Measurements from ENCODE around the gene FAM222A.

FAM222A gene

DNA sequence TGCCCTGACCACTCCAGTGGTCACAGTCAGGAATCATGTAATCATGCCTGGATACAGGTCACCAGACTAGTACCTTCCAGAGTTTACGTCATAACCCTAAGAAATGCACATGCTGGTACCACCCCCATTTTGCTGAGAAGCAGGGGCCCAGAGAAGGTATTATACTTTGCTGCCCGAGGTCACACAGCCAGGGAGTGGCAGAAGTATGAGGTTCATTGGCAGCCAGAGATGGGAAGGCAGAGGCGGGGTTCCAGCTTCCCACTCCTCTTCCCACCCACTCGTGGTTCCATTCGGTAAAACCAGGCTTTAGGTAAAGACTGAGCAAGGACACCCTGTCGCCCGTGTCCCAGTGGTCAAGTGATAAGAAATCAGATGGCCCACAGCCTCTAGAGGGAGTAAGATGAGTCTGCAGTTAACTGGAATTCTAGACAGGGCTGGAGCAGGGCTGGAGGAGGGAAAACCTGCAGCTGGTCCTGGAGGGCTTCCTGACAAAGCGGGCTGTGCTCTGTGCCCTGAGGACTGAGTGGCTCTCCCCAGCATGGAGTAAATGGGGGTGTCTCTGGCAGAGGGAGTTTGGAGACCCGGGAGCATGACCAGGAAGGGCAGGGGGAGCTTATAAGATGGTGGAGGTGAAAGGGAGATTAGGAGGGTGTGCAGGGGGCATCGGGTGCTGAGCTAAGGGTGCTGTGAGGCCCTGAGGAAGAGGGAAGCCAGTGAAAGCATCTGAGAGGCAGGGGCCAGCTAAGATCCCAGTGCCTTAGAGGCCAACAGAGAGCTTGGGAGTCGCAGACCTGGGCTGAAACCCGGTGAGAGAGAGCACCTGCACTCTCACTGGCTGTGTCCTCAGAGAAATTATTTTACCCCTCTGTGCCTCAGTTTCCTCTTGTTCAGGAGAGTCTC is 5.7 kb downstream of the FAM222A start:
- no peak for DNase-seq (ENCODE audit: low read depth, low spot score)
- WGBS (ENCODE audit: insufficient coverage, insufficient read length) = no CpG with 5 or more reads among the region's 12 CpGs
- Histone ChIP-seq H3K36me3 (ENCODE audit: control insufficient read depth, insufficient read depth, low read length) (no peaks in the 10 kb centered on the region), H3K27me3 (ENCODE audit: control insufficient read depth, insufficient read depth, low read length) (peaks cover 4% of the 10 kb centered on the region; the same call in 1 of the 2 replicates), H3K9me3 (ENCODE audit: control insufficient read depth, insufficient read depth, low read length) (no peaks in the 10 kb centered on the region), H3K4me1 (ENCODE audit: control insufficient read depth, insufficient read depth, low read length) (peaks cover 8% of the 10 kb centered on the region), H3K27ac (ENCODE audit: low read length) (no peak overlapping the region), H3K4me3 (ENCODE audit: low read length) (no peak overlapping the region)

DNA sequence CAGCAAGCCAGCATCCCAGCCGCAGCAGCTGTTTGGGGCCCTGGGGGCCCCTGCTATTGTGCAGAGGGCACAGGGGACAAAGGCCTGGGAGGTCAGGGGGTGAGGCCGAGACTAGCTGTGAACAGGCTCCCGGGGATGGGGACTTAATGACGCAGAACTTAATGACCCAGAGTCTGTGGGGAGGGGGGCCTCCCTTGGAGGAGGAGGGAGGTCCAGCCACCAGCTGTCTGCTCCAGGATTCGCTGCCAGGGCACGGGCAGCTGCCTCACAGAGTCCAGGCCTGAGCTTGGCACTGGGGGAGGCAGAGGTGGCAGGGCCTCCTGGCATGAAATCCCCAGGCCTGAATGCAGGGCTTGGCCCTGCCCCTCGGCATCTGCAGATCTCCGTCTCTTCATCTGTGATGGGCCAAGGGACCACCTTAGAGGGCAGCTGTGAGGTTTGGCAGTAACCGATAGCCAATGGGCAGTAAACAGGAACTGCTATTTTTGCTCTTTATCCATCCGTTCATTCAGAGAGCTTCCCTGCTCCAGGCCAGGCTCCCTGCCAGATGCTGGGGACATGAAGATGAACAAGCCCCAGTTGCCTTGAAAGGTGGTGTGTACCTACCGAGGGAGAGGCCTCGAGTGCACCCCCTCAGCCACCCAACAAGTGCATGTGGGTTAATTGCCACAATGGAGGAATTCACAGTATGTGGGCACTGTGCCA is 6.7 kb downstream of the FAM222A start:
- H3K27ac ChIP-seq (ENCODE audit: low read length) = no peak overlapping the region
- H3K9me3 ChIP-seq (ENCODE audit: control insufficient read depth, insufficient read depth, low read length) = no peaks in the 10 kb centered on the region
- no peaks in the 10 kb centered on the region for H3K36me3 ChIP-seq (ENCODE audit: control insufficient read depth, insufficient read depth, low read length)
- no peak overlapping the region for H3K4me3 ChIP-seq (ENCODE audit: low read length)
- H3K4me1 ChIP-seq (ENCODE audit: control insufficient read depth, insufficient read depth, low read length) = peaks cover 8% of the 10 kb centered on the region
- no CpG with 5 or more reads among the region's 12 CpGs for WGBS (ENCODE audit: insufficient coverage, insufficient read length)
- peaks cover 4% of the 10 kb centered on the region; the same call in 1 of the 2 replicates for H3K27me3 ChIP-seq (ENCODE audit: control insufficient read depth, insufficient read depth, low read length)
- DNase-seq (ENCODE audit: low read depth, low spot score) = no peak

- Histone ChIP-seq H3K36me3 (ENCODE audit: control insufficient read depth, insufficient read depth, low read length) (no peaks in the 10 kb centered on the region), H3K27ac (ENCODE audit: low read length) (no peak overlapping the region), H3K4me1 (ENCODE audit: control insufficient read depth, insufficient read depth, low read length) (peaks cover 8% of the 10 kb centered on the region), H3K9me3 (ENCODE audit: control insufficient read depth, insufficient read depth, low read length) (no peaks in the 10 kb centered on the region), H3K4me3 (ENCODE audit: low read length) (no peak overlapping the region), H3K27me3 (ENCODE audit: control insufficient read depth, insufficient read depth, low read length) (peaks cover 4% of the 10 kb centered on the region; the same call in 1 of the 2 replicates)
- WGBS (ENCODE audit: insufficient coverage, insufficient read length) = no CpG with 5 or more reads among the region's 1 CpG
- DNase-seq (ENCODE audit: low read depth, low spot score) = no peak
Observed at GRCh38 chr12:109720857-109721189, 7.2 kb downstream of the FAM222A start.

- WGBS (ENCODE audit: insufficient coverage, insufficient read length) = no CpG with 5 or more reads among the region's 10 CpGs
- Histone ChIP-seq H3K36me3 (ENCODE audit: control insufficient read depth, insufficient read depth, low read length) (no peaks in the 10 kb centered on the region), H3K4me3 (ENCODE audit: low read length) (no peak overlapping the region), H3K27ac (ENCODE audit: low read length) (no peak overlapping the region), H3K9me3 (ENCODE audit: control insufficient read depth, insufficient read depth, low read length) (no peaks in the 10 kb centered on the region), H3K27me3 (ENCODE audit: control insufficient read depth, insufficient read depth, low read length) (peaks cover 4% of the 10 kb centered on the region; the same call in 1 of the 2 replicates), H3K4me1 (ENCODE audit: control insufficient read depth, insufficient read depth, low read length) (peaks cover 8% of the 10 kb centered on the region)
- DNase-seq (ENCODE audit: low read depth, low spot score) = no peak
Observed at GRCh38 chr12:109721276-109721675, 7.7 kb downstream of the FAM222A start.

DNA sequence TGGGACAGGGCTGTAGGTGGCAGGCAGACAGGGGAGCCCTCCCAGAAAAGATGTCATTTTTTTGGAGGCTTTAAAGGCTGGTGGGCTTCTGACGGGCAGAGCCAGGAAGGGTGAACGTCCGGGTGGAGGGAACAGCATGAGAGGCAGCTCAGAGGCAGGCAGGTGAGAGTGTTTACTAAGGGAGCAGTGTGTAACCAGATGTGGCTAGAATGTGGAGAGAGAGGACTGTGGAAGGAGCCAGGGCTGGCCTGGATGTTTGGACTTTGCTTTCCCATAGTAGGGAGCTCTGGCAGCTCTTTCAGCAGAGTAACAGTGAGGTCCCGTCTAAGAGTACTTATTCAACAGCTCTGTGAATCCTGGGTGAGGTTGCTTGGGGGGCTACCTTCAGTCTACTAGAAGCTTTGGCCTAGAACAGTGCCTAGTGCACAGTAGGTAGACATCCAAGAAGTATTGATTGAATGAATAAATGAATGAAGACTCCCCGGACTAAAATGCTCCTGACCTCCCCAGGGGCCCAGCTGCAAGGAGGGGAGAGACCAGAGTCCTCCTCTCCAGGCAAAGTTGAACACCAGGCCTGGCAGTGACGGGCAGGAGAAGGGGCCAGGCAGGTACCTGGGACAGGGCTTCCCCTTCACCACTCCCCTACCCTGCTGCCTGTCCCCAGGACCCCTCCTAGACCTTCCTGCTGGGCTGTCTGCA is 8.5 kb downstream of the FAM222A start:
- no peak for DNase-seq (ENCODE audit: low read depth, low spot score)
- Histone ChIP-seq H3K4me3 (ENCODE audit: low read length) (no peak overlapping the region), H3K27ac (ENCODE audit: low read length) (no peak overlapping the region), H3K9me3 (ENCODE audit: control insufficient read depth, insufficient read depth, low read length) (no peaks in the 10 kb centered on the region), H3K36me3 (ENCODE audit: control insufficient read depth, insufficient read depth, low read length) (no peaks in the 10 kb centered on the region), H3K27me3 (ENCODE audit: control insufficient read depth, insufficient read depth, low read length) (peaks cover 4% of the 10 kb centered on the region; the same call in 1 of the 2 replicates), H3K4me1 (ENCODE audit: control insufficient read depth, insufficient read depth, low read length) (peaks cover 8% of the 10 kb centered on the region)
- no CpG with 5 or more reads among the region's 6 CpGs for WGBS (ENCODE audit: insufficient coverage, insufficient read length)

DNA sequence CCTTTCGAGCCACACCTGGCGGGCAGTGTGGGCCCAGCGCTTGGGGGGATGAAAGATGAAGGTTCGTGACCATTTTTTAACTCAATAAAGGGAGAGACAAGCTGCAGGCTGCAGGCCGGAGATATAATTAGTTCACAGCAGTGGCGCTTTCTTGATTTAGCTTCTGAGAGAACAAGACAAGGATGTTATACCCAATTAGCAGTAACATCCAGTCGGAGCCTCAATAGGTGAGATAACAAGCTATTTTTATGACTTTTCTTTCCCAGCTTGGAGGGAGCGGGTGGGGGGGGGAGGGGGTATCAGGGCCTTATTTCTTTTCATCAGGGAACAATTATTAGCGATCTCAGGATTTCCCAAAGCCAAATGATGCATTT is 9.1 kb downstream of the FAM222A start:
- peaks cover 4% of the 10 kb centered on the region; the same call in 1 of the 2 replicates for H3K27me3 ChIP-seq (ENCODE audit: control insufficient read depth, insufficient read depth, low read length)
- H3K9me3 ChIP-seq (ENCODE audit: control insufficient read depth, insufficient read depth, low read length) = no peaks in the 10 kb centered on the region
- peaks cover 8% of the 10 kb centered on the region for H3K4me1 ChIP-seq (ENCODE audit: control insufficient read depth, insufficient read depth, low read length)
- no CpG with 5 or more reads among the region's 9 CpGs for WGBS (ENCODE audit: insufficient coverage, insufficient read length)
- no peak for DNase-seq (ENCODE audit: low read depth, low spot score)
- no peaks in the 10 kb centered on the region for H3K36me3 ChIP-seq (ENCODE audit: control insufficient read depth, insufficient read depth, low read length)
- H3K4me3 ChIP-seq (ENCODE audit: low read length) = no peak overlapping the region
- no peak overlapping the region for H3K27ac ChIP-seq (ENCODE audit: low read length)

- Histone ChIP-seq H3K4me1 (ENCODE audit: control insufficient read depth, insufficient read depth, low read length) (peaks cover 8% of the 10 kb centered on the region), H3K9me3 (ENCODE audit: control insufficient read depth, insufficient read depth, low read length) (no peaks in the 10 kb centered on the region), H3K27ac (ENCODE audit: low read length) (no peak overlapping the region), H3K36me3 (ENCODE audit: control insufficient read depth, insufficient read depth, low read length) (no peaks in the 10 kb centered on the region), H3K27me3 (ENCODE audit: control insufficient read depth, insufficient read depth, low read length) (peaks cover 4% of the 10 kb centered on the region; the same call in 1 of the 2 replicates), H3K4me3 (ENCODE audit: low read length) (no peak overlapping the region)
- no peak for DNase-seq (ENCODE audit: low read depth, low spot score)
- WGBS (ENCODE audit: insufficient coverage, insufficient read length) = no CpG with 5 or more reads among the region's 13 CpGs
Observed at GRCh38 chr12:109723311-109723881, 9.8 kb downstream of the FAM222A start.

GRCh38 chr12:109724321-109724892 is 10.8 kb downstream of the FAM222A start:
- Histone ChIP-seq H3K27ac (ENCODE audit: low read length) (no peak overlapping the region), H3K9me3 (ENCODE audit: control insufficient read depth, insufficient read depth, low read length) (no peaks in the 10 kb centered on the region), H3K4me3 (ENCODE audit: low read length) (no peak overlapping the region), H3K36me3 (ENCODE audit: control insufficient read depth, insufficient read depth, low read length) (no peaks in the 10 kb centered on the region), H3K27me3 (ENCODE audit: control insufficient read depth, insufficient read depth, low read length) (no peaks in the 10 kb centered on the region), H3K4me1 (ENCODE audit: control insufficient read depth, insufficient read depth, low read length) (peaks cover 3% of the 10 kb centered on the region)
- no CpG with 5 or more reads among the region's 14 CpGs for WGBS (ENCODE audit: insufficient coverage, insufficient read length)
- DNase-seq (ENCODE audit: low read depth, low spot score) = no peak

DNA sequence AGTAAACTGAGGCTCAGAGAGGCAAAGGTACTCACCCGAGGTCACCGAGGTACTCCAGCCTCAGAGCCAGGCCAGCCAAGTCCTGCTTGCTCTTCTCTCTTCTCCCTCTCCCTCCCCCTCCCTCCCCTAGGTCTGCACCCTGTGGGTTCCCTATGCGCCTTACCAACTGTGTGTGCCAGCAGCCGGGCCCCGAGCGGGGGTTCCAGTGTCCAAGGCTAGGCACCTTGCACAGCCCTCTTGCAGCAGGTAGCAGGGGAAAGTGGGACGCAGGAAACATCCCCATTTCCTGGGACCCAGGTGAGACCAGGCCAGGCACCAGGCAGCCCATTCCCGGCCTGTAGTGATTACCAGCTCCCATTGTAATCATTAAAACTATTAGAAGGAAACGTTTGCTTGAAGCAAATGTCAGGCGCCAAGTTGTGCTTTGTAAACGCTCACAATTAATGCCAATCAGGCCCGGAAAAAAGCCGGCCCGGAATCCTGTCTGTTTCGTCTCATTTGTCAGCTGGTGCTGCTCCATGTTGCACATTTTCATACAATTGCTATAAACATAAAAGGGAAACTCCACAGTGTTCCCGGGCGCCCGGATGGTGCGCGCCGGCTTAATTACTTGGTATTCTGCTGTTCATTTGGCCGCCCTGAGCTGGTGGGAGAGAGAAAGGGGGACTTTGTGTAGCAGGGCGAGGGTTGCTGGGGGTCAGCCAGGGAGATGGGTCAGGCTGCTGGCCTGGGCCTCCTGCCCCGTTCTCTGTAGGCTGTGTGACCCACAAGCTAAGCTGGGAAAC is 11.9 kb downstream of the FAM222A start:
- no peaks in the 10 kb centered on the region for H3K36me3 ChIP-seq (ENCODE audit: control insufficient read depth, insufficient read depth, low read length)
- no CpG with 5 or more reads among the region's 24 CpGs for WGBS (ENCODE audit: insufficient coverage, insufficient read length)
- no peaks in the 10 kb centered on the region for H3K4me1 ChIP-seq (ENCODE audit: control insufficient read depth, insufficient read depth, low read length)
- H3K9me3 ChIP-seq (ENCODE audit: control insufficient read depth, insufficient read depth, low read length) = no peaks in the 10 kb centered on the region
- no peak overlapping the region for H3K4me3 ChIP-seq (ENCODE audit: low read length)
- H3K27ac ChIP-seq (ENCODE audit: low read length) = no peak overlapping the region
- DNase-seq (ENCODE audit: low read depth, low spot score) = no peak
- no peaks in the 10 kb centered on the region for H3K27me3 ChIP-seq (ENCODE audit: control insufficient read depth, insufficient read depth, low read length)
